ENCODE results near the gene MPG. TPM values are rescaled to one million over a fixed set of nuclear protein-coding genes. Genes with fewer than 3 reads are reported as not detected.
"Not testable (repeated sequence)": the region's sequence is repeated elsewhere in the genome, so short reads cannot be mapped to it uniquely, and the experiment has no call there.

The MPG gene
- total RNA-seq, 4 donors from 2014 or later = 70.2 to 120 (median 106) TPM

DNA sequence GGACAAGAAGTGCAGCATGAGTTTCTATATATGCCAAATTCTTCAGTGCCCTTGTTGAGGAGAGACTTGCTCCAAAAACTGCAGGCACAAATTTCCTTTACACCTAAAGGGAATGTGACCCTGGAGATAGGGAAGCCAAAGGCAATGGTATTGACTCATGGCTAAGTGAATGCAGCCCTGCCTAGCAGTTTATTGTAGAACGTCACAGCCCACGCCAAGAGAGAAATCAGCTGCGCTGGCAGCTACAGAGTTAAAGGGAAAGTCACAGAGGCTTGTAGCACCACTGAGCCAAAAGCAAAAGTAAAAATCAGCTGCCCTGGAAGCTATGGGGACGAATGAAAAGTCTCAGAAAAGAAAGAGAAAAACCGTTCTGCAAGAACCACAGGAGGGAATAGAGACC lies 34.7 kb upstream of the MPG start:
- H3K36me3 ChIP-seq = peaks cover 0 to 50% (median 29%) of the 10 kb centered on the region in 4 donors
- WGBS = 83% methylated on average over 5 of the region's 5 CpGs

DNA sequence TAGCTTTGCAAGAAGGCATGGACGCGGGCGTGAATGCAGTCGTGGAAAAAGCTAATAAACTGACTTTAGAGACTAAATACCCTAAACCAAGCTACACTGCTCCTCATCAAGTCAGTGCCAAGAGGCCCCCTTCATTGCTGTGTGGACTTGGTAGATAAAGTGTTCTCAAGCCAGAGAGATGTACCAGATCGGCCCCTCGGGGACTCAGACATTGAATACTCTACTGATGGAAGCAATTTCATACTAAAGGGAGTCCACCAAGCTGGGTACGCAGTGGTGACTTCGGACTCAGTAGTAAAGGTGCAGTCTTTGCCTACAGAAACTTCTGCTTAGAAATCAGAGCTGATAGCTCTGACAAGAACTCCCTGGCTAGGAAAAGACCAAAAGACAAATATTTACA lies 33.4 kb upstream of the MPG start:
- TF ChIP-seq POLR2AphosphoS5 (IDR thresholded peaks at IDR 0.05) = no peak
- TF ChIP-seq, protein P1, sequence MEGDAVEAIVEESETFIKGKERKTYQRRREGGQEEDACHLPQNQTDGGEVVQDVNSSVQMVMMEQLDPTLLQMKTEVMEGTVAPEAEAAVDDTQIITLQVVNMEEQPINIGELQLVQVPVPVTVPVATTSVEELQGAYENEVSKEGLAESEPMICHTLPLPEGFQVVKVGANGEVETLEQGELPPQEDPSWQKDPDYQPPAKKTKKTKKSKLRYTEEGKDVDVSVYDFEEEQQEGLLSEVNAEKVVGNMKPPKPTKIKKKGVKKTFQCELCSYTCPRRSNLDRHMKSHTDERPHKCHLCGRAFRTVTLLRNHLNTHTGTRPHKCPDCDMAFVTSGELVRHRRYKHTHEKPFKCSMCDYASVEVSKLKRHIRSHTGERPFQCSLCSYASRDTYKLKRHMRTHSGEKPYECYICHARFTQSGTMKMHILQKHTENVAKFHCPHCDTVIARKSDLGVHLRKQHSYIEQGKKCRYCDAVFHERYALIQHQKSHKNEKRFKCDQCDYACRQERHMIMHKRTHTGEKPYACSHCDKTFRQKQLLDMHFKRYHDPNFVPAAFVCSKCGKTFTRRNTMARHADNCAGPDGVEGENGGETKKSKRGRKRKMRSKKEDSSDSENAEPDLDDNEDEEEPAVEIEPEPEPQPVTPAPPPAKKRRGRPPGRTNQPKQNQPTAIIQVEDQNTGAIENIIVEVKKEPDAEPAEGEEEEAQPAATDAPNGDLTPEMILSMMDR (IDR thresholded peaks at IDR 0.05) = no peak
- TF ChIP-seq POLR2A (IDR thresholded peaks at IDR 0.05; ENCODE audit: low read depth) = no peak
- TF ChIP-seq EP300 (IDR thresholded peaks at IDR 0.05) = no peak
- no peaks in the 10 kb centered on the region for H3K27me3 ChIP-seq
- no peak overlapping the region for H3K4me3 ChIP-seq
- peaks cover 0 to 53% (median 33%) of the 10 kb centered on the region in 4 donors for H3K36me3 ChIP-seq
- no peak for DNase-seq (ENCODE audit: extremely low spot score)
- 88% methylated on average over 8 of the region's 8 CpGs for WGBS
- H3K27ac ChIP-seq (replicated peaks in 1 of 4) = no peak overlapping the region
- H3K9me3 ChIP-seq = no peaks in the 10 kb centered on the region
- intact Hi-C loops (cut with DNase I) = no loop called here
- H3K4me1 ChIP-seq = no peaks in the 10 kb centered on the region

More for the DNA sequence above, 34.7 kb upstream of the MPG start:
- TF ChIP-seq POLR2A (IDR thresholded peaks at IDR 0.05; ENCODE audit: low read depth) (no peak), POLR2AphosphoS5 (IDR thresholded peaks at IDR 0.05) (no peak), EP300 (IDR thresholded peaks at IDR 0.05) (no peak)
- TF ChIP-seq, protein P1 (IDR thresholded peaks at IDR 0.05) = no peak
- H3K27ac ChIP-seq (replicated peaks in 1 of 4) = no peak overlapping the region
- intact Hi-C loops (cut with DNase I) = no loop called here
- H3K4me3 ChIP-seq = no peak overlapping the region
- H3K4me1 ChIP-seq = no peaks in the 10 kb centered on the region
- H3K9me3 ChIP-seq = no peaks in the 10 kb centered on the region
- DNase-seq (ENCODE audit: extremely low spot score) = no peak
- no peaks in the 10 kb centered on the region for H3K27me3 ChIP-seq

DNA sequence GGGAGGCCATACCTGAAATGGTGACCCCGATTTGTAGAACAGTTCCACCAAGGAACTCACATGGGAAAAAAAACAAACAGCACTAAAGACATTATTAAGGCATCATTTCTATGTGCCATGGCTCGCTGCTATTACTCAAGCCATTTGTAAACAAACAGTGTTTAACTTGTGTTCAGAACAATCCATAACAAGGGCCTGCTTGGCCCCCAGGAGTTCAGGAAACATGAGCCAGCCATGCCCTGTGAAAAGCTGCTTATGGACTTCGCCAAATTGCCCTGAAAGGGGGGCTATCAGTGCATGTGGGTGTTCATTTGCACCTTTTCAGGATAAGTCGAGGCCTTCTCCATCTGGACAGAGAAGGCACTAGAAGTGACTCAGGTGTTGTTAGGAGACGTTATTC lies 32.6 kb upstream of the MPG start:
- Histone ChIP-seq H3K4me3 (no peak overlapping the region), H3K4me1 (peaks cover 0 to under 1% (median 0%) of the 10 kb centered on the region in 4 donors), H3K27me3 (no peaks in the 10 kb centered on the region), H3K27ac (replicated peaks in 1 of 4) (no peak overlapping the region), H3K36me3 (peaks cover 0 to 61% (median 37%) of the 10 kb centered on the region in 4 donors), H3K9me3 (no peaks in the 10 kb centered on the region)
- DNase-seq (ENCODE audit: extremely low spot score) = no peak
- 95% methylated on average over 5 of the region's 5 CpGs for WGBS
- intact Hi-C loops (cut with DNase I) = no loop called here
- TF ChIP-seq POLR2AphosphoS5 (IDR thresholded peaks at IDR 0.05) = no peak
- TF ChIP-seq, protein P1 (IDR thresholded peaks at IDR 0.05) = no peak
- no peak for TF ChIP-seq EP300 (IDR thresholded peaks at IDR 0.05)
- TF ChIP-seq POLR2A (IDR thresholded peaks at IDR 0.05; ENCODE audit: low read depth) = no peak

DNA sequence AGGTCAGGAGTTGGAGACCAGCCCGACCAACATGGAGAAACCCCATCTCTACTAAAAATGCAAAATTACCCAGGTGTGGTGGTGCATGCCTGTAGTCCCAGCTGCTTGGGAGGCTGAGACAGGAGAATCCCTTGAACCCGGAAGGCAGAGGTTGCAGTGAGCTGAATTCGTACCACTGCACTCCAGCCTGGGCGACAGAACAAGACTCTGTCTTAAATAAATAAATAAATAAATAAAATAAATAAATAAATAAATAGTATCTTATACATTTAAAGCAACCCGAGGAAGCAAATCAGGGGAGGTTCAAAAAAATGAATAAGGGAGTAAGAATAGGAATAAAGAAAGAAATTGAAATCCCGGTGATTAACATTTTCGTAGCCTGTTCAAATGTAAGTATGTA lies 31.5 kb upstream of the MPG start:
- not testable (repeated sequence) for H3K27ac ChIP-seq (replicated peaks in 1 of 4)

DNA sequence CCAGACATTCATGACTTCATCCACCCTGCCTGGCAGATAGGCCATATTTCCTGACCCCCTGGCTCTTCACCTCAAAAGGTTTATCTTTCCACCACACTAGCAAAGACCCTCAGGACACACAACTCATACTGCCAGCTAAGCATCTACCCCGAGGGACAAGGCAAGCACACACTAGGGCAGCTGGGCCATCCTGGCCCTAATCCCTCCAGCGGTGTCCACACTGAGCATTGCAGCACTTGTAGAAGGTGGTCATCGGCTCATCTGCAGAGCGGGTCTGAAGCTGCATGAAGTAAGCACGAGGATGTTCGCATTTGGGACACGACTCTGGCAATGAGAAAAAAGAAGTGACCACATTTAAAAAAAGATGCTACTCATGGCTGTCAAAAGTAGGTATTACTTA lies 30.8 kb upstream of the MPG start:
- no peak overlapping the region for H3K4me3 ChIP-seq
- H3K27me3 ChIP-seq = no peaks in the 10 kb centered on the region
- H3K36me3 ChIP-seq = peaks cover 0 to 68% (median 43%) of the 10 kb centered on the region in 4 donors
- 93% methylated on average over 7 of the region's 7 CpGs for WGBS
- intact Hi-C loops (cut with DNase I) = no loop called here
- no peak for DNase-seq (ENCODE audit: extremely low spot score)
- peaks cover 0 to 18% (median 13%) of the 10 kb centered on the region in 4 donors for H3K4me1 ChIP-seq
- TF ChIP-seq, protein P1 (IDR thresholded peaks at IDR 0.05) = no peak
- TF ChIP-seq EP300 (IDR thresholded peaks at IDR 0.05) (no peak), POLR2A (IDR thresholded peaks at IDR 0.05; ENCODE audit: low read depth) (no peak), POLR2AphosphoS5 (IDR thresholded peaks at IDR 0.05) (no peak)
- H3K9me3 ChIP-seq = no peaks in the 10 kb centered on the region
- H3K27ac ChIP-seq (replicated peaks in 1 of 4) = no peak overlapping the region

More for the DNA sequence above, 31.5 kb upstream of the MPG start:
- DNase-seq (ENCODE audit: extremely low spot score); H3K27me3 ChIP-seq; H3K9me3 ChIP-seq; intact Hi-C loops (cut with DNase I); H3K4me3 ChIP-seq: not testable (repeated sequence)
- Histone ChIP-seq H3K4me1 (peaks cover 0 to 11% (median 6%) of the 10 kb centered on the region in 4 donors), H3K36me3 (peaks cover 0 to 68% (median 43%) of the 10 kb centered on the region in 4 donors)
- WGBS = 93% methylated on average over 7 of the region's 7 CpGs

Measured in esophagus muscularis mucosa (tissue), 4 donors.